SW 1271 (cell line): ENCODE measurements around the gene KIFBP.
"Not testable (repeated sequence)": the region's sequence is repeated elsewhere in the genome, so short reads cannot be mapped to it uniquely, and the experiment has no call there.

Source experiments
- DNase-seq, 2 experiments: peaks; one replicate each; lab custom pipeline; 2025; lab: John Stamatoyannopoulos, UW

KIFBP gene

GRCh38 chr10:68988530-68989316 lies at the start of gene KIFBP:
Gene KIFBP (plus strand): TSS chr10:68988803. CDS start chr10:68988833, 30 bp downstream.
- peak; percentile 89 to 95 for DNase-seq

GRCh38 chr10:68938884-68939283 lies 49.7 kb upstream of the KIFBP start:
- DNase-seq: no peak

GRCh38 chr10:68940917-68941316 lies 47.7 kb upstream of the KIFBP start:
- DNase-seq: not testable (repeated sequence)

- DNase-seq: no peak
Observed at GRCh38 chr10:68950598-68950997, 38.0 kb upstream of the KIFBP start.

GRCh38 chr10:68954904-68955303 lies 33.7 kb upstream of the KIFBP start:
- no peak for DNase-seq

GRCh38 chr10:68955355-68955831 lies 33.2 kb upstream of the KIFBP start:
- DNase-seq: no peak

- DNase-seq: peak; percentile 68 to 91
Observed at GRCh38 chr10:68955832-68956532, 32.6 kb upstream of the KIFBP start, which contains the start of gene DDX21. Gene DDX21 (plus strand): TSS chr10:68956170. CDS start chr10:68956226, 56 bp downstream.

GRCh38 chr10:68957284-68957615 lies 31.4 kb upstream of the KIFBP start:
- no peak for DNase-seq

GRCh38 chr10:68957654-68958053 lies 30.9 kb upstream of the KIFBP start:
- no peak for DNase-seq

GRCh38 chr10:68959695-68960527 lies 28.7 kb upstream of the KIFBP start:
- no peak for DNase-seq

- DNase-seq: no peak
Observed at GRCh38 chr10:68963151-68963550, 25.5 kb upstream of the KIFBP start.

- no peak for DNase-seq
Observed at GRCh38 chr10:68973975-68974374, 14.6 kb upstream of the KIFBP start.

- DNase-seq: not testable (repeated sequence)
Observed at GRCh38 chr10:68975936-68976473, 12.6 kb upstream of the KIFBP start.

GRCh38 chr10:68979738-68980137 lies 8.9 kb upstream of the KIFBP start:
- DNase-seq: not testable (repeated sequence)

GRCh38 chr10:68981074-68981473 lies 7.5 kb upstream of the KIFBP start:
- DNase-seq: peak in 1 of 2 experiments; percentile 8

- no peak for DNase-seq
Observed at GRCh38 chr10:68982389-68982788, 6.2 kb upstream of the KIFBP start.

GRCh38 chr10:68987611-68988010 lies 992 bp upstream of the KIFBP start:
- DNase-seq: no peak

GRCh38 chr10:68989317-68989990 lies 851 bp downstream of the KIFBP start:
- DNase-seq: no peak

GRCh38 chr10:68992636-68993440 lies 4.2 kb downstream of the KIFBP start:
- no peak for DNase-seq

GRCh38 chr10:68997211-68997610 lies 8.6 kb downstream of the KIFBP start:
- DNase-seq: no peak

GRCh38 chr10:69004821-69005220 lies 16.2 kb downstream of the KIFBP start:
- DNase-seq: peak in 1 of 2 experiments; percentile 47
